Neuronal stem cell (in vitro differentiated cells): ENCODE measurements around the gene ATP5ME.
"Not testable (repeated sequence)": the region's sequence is repeated elsewhere in the genome, so short reads cannot be mapped to it uniquely, and the experiment has no call there.

Experiments used
- DNase-seq: peaks from one replicate; pipeline ENCODE4 v3.0.0-alpha.2; 2013; ENCODE audit warnings: low spot score
- H2AFZ ChIP-seq: one replicate; pipeline ENCODE4 v1.6.1; 2013; ENCODE audit warnings: mild to moderate bottlenecking, low read length, inconsistent platforms
- H2AK5ac ChIP-seq: 2 replicates; pipeline ENCODE4 v1.6.1; 2013; ENCODE audit warnings: low read depth, mild to moderate bottlenecking, inconsistent platforms, low read length, moderate library complexity, mixed read lengths
- H2BK120ac ChIP-seq: 2 replicates; pipeline ENCODE4 v1.6.1; 2013; ENCODE audit warnings: low read depth, mild to moderate bottlenecking, inconsistent platforms, low read length, moderate library complexity, mixed read lengths
- H2BK12ac ChIP-seq: one replicate; pipeline ENCODE4 v1.6.1; 2013; ENCODE audit warnings: low read length, inconsistent platforms
- H2BK15ac ChIP-seq: 2 replicates; pipeline ENCODE4 v1.6.1; 2013; ENCODE audit warnings: mild to moderate bottlenecking, low read length, inconsistent platforms, mixed read lengths
- H2BK5ac ChIP-seq: one replicate; pipeline ENCODE4 v1.6.1; 2013; ENCODE audit warnings: inconsistent platforms, mild to moderate bottlenecking, low read length, moderate library complexity
- H3K14ac ChIP-seq: one replicate; pipeline ENCODE4 v1.6.1; 2013; ENCODE audit warnings: low read length, inconsistent platforms
- H3K18ac ChIP-seq: 2 replicates; pipeline ENCODE4 v1.6.1; 2013; ENCODE audit warnings: low read length, inconsistent platforms
- H3K23ac ChIP-seq: 2 replicates; pipeline ENCODE4 v1.6.1; 2013; ENCODE audit warnings: low read depth, mild to moderate bottlenecking, mixed read lengths, low read length, inconsistent platforms; ENCODE audit not compliant: poor library complexity
- H3K27ac ChIP-seq: replicated peaks from 3 replicates; pipeline ENCODE4 v1.5.1; 2013; ENCODE audit warnings: low read length, inconsistent platforms
- H3K27me3 ChIP-seq, 3 experiments: 2 replicates each; pipeline ENCODE4 v1.6.1; 2013; ENCODE audit warnings: low read length in 3 of 3, mild to moderate bottlenecking in 2 of 3, inconsistent platforms in 1 of 3, low read depth in 1 of 3, mixed read lengths in 1 of 3, moderate library complexity in 1 of 3; ENCODE audit not compliant: control insufficient read depth in 3 of 3, insufficient read depth in 3 of 3
- H3K36me3 ChIP-seq, 2 donors: replicated peaks in 1 of 2; 2 replicates each; pipeline ENCODE4 v1.6.1; 2013; ENCODE audit warnings: low read length in 2 of 2; ENCODE audit not compliant: control insufficient read depth in 2 of 2, insufficient read depth in 2 of 2
- H3K4ac ChIP-seq: 2 replicates; pipeline ENCODE4 v1.6.1; 2013; ENCODE audit warnings: inconsistent platforms, mild to moderate bottlenecking, low read length, moderate library complexity
- H3K4me1 ChIP-seq, 2 donors: 1 replicate in 1 of 2; 2 replicates in 1 of 2; pipeline ENCODE4 v1.6.1; 2013; ENCODE audit warnings: low read length in 2 of 2, low read depth in 1 of 2; ENCODE audit not compliant: control insufficient read depth in 2 of 2, insufficient read depth in 1 of 2
- H3K4me2 ChIP-seq: one replicate; pipeline ENCODE4 v1.6.1; 2013; ENCODE audit warnings: mild to moderate bottlenecking, low read length, inconsistent platforms; ENCODE audit not compliant: insufficient read depth, poor library complexity, severe bottlenecking
- H3K4me3 ChIP-seq, 2 donors: 2 replicates each; pipeline ENCODE4 v1.5.1; 2013; ENCODE audit warnings: low read length in 2 of 2, mild to moderate bottlenecking in 2 of 2, inconsistent platforms in 1 of 2, moderate library complexity in 1 of 2
- H3K79me1 ChIP-seq: one replicate; pipeline ENCODE4 v1.6.1; 2013; ENCODE audit warnings: low read depth, mild to moderate bottlenecking, inconsistent platforms, low read length, moderate library complexity
- H3K9ac ChIP-seq: one replicate; pipeline ENCODE4 v1.6.1; 2013; ENCODE audit warnings: mild to moderate bottlenecking, low read depth, low read length, inconsistent platforms; ENCODE audit not compliant: poor library complexity
- H3K9me3 ChIP-seq, 2 donors: replicated peaks in 1 of 2; 2 replicates each; pipeline versions ENCODE3 to v1.6.1; 2013; ENCODE audit warnings: low read length in 2 of 2, mild to moderate bottlenecking in 2 of 2, inconsistent platforms in 1 of 2, low read depth in 1 of 2, mixed read lengths in 1 of 2, moderate library complexity in 1 of 2; ENCODE audit not compliant: control insufficient read depth in 2 of 2, insufficient read depth in 1 of 2
- H4K8ac ChIP-seq: one replicate; pipeline ENCODE4 v1.6.1; 2013; ENCODE audit warnings: low read depth, mild to moderate bottlenecking, inconsistent platforms, low read length, moderate library complexity
- H4K91ac ChIP-seq: one replicate; pipeline ENCODE4 v1.6.1; 2013; ENCODE audit warnings: low read length, low read depth, mild to moderate bottlenecking, inconsistent platforms; ENCODE audit not compliant: poor library complexity
- WGBS, 2 donors: extraction: QIAGEN DNeasy Blood & Tissue Kit; methylation state at CpG; one replicate each; pipeline ENCODE4 v1.1.7; 2013; ENCODE audit warnings: missing lambda C conversion rate in 2 of 2, mixed read lengths in 1 of 2; ENCODE audit not compliant: insufficient read length in 2 of 2, insufficient replicate concordance in 1 of 2; ENCODE audit errors: extremely low coverage in 2 of 2; 5-methylcytosine and 5-hydroxymethylcytosine counted together

Gene ATP5ME

DNA sequence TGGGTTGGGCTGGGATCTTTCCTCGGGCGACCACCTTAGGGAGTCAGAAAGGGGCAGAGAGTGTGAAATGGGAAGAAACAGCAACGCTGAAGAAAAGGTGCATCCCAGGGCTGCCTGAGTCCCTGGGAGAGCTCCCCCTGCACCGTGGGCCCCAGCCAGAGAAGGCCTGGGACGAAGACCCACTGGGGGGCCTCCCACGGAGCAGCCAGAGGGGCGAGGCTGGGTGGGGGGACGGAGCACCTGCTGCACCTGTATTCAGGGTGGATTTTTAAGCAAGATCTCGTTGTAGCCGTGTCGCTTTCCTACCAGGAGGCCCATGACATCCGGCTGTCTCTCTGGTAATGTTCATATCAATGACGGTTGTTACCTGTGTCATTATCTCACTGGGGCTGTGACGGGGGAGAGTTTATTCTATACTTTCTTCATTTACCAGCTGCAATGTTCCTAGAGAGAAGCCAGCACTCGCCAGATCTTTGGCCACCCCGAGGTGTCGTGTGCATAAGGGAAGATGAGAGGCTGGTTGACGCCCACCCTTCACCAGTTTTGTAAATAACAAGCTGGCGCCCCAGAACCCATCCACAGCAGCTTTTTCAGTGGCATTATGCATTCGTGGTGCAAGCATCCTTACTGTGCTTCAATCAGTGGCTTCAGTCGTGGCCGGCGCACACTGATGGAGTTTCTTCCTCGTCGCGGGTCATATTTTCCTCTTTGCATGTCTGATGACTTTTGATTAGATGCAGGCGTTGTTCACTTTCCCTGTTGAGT is 25.9 kb upstream of the ATP5ME start:
- WGBS, 2 donors = no CpG with 5 or more reads among the region's 27 CpGs
- no peaks in the 10 kb centered on the region for H3K79me1 ChIP-seq
- H3K9ac ChIP-seq = no peak overlapping the region
- no peak overlapping the region for H2AK5ac ChIP-seq
- no peak overlapping the region for H2BK15ac ChIP-seq
- H2AFZ ChIP-seq = peak overlapping the region; percentile 11
- no peak overlapping the region for H3K4ac ChIP-seq
- H3K4me2 ChIP-seq = no peak overlapping the region
- no peak overlapping the region for H2BK12ac ChIP-seq
- peak overlapping the region; percentile 75 for H2BK5ac ChIP-seq
- no peak overlapping the region for H3K23ac ChIP-seq
- DNase-seq = no peak
- no peak overlapping the region for H4K8ac ChIP-seq
- H4K91ac ChIP-seq = no peak overlapping the region
- H3K27ac ChIP-seq = no peak overlapping the region
- peaks cover 0 to 6% of the 10 kb centered on the region in 2 donors for H3K4me1 ChIP-seq
- no peaks in the 10 kb centered on the region for H3K27me3 ChIP-seq
- H2BK120ac ChIP-seq = no peak overlapping the region
- H3K14ac ChIP-seq = no peak overlapping the region
- H3K9me3 ChIP-seq = peaks cover 0 to 2% of the 10 kb centered on the region in 2 donors
- H3K18ac ChIP-seq = no peak overlapping the region
- H3K4me3 ChIP-seq = no peak overlapping the region
- no peaks in the 10 kb centered on the region for H3K36me3 ChIP-seq

DNA sequence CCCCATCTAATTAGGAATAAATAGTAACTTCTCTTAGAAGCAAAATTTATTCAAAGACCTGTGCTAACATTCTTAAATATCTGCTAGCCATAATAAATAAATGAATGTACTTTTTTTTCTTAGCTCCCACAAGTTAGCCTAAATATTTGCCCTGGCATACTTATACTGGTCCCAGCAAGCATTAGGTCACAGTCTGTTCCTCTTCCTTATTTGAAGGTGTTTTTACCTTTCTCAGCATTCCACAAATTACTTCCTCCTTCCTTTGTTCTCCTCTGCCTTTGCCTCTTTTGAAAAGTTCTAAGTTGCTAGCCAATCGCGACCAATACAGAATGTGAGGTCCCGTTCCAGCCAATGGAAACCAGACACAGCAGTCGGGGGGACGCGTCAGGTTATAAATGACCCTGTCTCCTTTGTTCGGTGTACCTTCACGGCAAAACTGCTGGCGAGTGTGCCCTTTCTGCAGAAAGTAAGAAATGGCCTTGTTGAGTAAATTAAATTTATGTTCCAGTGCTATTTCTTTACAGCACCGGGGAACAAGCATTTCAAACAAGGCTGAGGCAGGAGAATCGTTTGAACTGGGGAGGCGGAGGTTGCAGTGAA is 20.4 kb upstream of the ATP5ME start:
- H3K79me1 ChIP-seq, H3K4me1 ChIP-seq, H3K36me3 ChIP-seq, H3K18ac ChIP-seq, H2BK120ac ChIP-seq, H3K4me3 ChIP-seq, H2AFZ ChIP-seq, H3K23ac ChIP-seq, H3K4me2 ChIP-seq, H2AK5ac ChIP-seq, H2BK15ac ChIP-seq, H3K9me3 ChIP-seq, H2BK12ac ChIP-seq, H2BK5ac ChIP-seq, H4K8ac ChIP-seq, H3K9ac ChIP-seq, H3K14ac ChIP-seq, H4K91ac ChIP-seq, DNase-seq, H3K27me3 ChIP-seq, H3K27ac ChIP-seq, H3K4ac ChIP-seq: not testable (repeated sequence)
- no CpG with 5 or more reads among the region's 12 CpGs for WGBS, 2 donors

DNA sequence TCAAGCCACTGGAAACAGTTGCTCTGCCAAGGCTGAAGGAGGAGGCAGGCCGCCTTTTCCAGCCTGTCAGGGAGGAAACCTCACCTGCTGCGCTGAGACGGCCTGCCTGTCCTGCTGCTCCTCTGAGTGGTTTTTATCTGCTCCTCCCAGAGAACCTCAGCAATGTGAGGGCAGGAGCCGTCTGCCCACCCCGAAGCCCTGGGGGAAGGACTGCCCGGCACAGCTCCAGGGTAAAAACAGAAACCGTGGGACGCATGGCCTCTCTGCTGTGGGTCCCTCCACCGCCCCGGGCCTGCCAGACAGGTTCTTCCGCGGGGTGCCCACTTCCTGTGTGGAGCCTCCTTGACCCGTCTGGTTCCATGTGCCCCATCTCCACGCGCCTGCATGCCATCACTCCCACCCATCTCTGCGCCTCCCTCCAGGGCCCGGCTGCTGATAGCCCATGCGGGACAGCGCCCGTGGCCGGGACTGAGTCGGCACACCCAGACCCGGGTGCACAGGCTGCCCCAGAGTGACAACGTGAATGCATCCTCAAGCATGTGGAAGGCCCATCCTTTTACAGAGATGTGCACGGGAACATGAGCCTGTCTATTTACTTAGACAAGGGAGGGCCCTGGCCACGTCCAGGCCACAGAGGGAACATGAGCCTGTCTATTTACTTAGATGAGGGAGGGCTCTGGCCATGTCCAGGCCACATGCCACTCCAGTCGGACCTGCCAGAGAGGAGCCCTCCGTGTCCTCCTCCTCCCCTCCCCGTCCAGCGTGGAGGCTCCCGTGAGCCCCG is 18.9 kb upstream of the ATP5ME start:
- H3K18ac ChIP-seq = peak overlapping the region; percentile 64
- no peak overlapping the region for H2BK120ac ChIP-seq
- no peaks in the 10 kb centered on the region for H3K36me3 ChIP-seq
- peak overlapping the region; percentile 71 for H3K14ac ChIP-seq
- no peak overlapping the region for H3K4me3 ChIP-seq
- no peak overlapping the region for H2BK5ac ChIP-seq
- H2BK15ac ChIP-seq = peak overlapping the region; percentile 39
- H3K4ac ChIP-seq = no peak overlapping the region
- H4K91ac ChIP-seq = no peak overlapping the region
- DNase-seq = no peak
- H3K79me1 ChIP-seq = peaks cover 2% of the 10 kb centered on the region
- H3K9me3 ChIP-seq = no peaks in the 10 kb centered on the region
- H2BK12ac ChIP-seq = peak overlapping the region; percentile 6
- no peak overlapping the region for H3K27ac ChIP-seq
- no CpG with 5 or more reads among the region's 32 CpGs for WGBS, 2 donors
- H2AK5ac ChIP-seq = no peak overlapping the region
- peaks cover 0 to 7% (median 3%) of the 10 kb centered on the region in 3 experiments for H3K27me3 ChIP-seq
- no peak overlapping the region for H3K4me2 ChIP-seq
- peak overlapping the region; percentile 49 for H2AFZ ChIP-seq
- peak overlapping the region; percentile 79 for H3K9ac ChIP-seq
- peaks cover 0 to 5% of the 10 kb centered on the region in 2 donors for H3K4me1 ChIP-seq
- peak overlapping the region; percentile 89 for H3K23ac ChIP-seq
- no peak overlapping the region for H4K8ac ChIP-seq

DNA sequence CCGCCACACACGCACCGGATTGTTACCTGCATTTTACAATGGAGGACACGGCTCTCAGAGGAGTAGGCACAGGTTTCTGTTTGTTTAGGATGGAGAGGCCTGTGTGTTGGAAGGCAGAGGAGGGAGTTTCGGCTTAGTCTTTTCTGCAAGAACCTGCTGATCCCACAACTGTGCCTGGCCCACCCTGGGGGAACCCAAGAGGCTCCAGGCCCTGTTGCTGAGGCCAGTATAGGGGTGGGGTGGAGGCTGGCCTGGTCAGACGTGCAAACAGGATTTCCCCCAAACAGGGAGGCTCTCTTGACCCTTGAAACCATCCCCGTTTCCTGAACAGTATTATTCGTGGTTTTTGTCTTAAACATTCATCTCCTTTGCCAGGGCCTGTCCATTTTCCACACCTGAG is 15.6 kb upstream of the ATP5ME start:
- DNase-seq = no peak
- H3K23ac ChIP-seq = no peak overlapping the region
- no peaks in the 10 kb centered on the region for H3K9me3 ChIP-seq
- H2BK120ac ChIP-seq = no peak overlapping the region
- H2BK12ac ChIP-seq = no peak overlapping the region
- WGBS, 2 donors = no CpG with 5 or more reads among the region's 8 CpGs
- no peak overlapping the region for H2AK5ac ChIP-seq
- peak overlapping the region; percentile 71 for H3K4me2 ChIP-seq
- no peak overlapping the region for H3K4me3 ChIP-seq
- peak overlapping the region; percentile 8 for H4K8ac ChIP-seq
- H3K4ac ChIP-seq = no peak overlapping the region
- peaks cover 7% of the 10 kb centered on the region for H3K79me1 ChIP-seq
- H2BK5ac ChIP-seq = no peak overlapping the region
- H3K36me3 ChIP-seq = no peaks in the 10 kb centered on the region
- H3K18ac ChIP-seq = peak overlapping the region; percentile 89
- H2AFZ ChIP-seq = peak overlapping the region; percentile 76
- no peak overlapping the region for H3K27ac ChIP-seq
- no peak overlapping the region for H4K91ac ChIP-seq
- H3K14ac ChIP-seq = no peak overlapping the region
- no peak overlapping the region for H3K9ac ChIP-seq
- H2BK15ac ChIP-seq = peak overlapping the region; percentile 53
- peaks cover 0 to 5% of the 10 kb centered on the region in 2 donors for H3K4me1 ChIP-seq
- H3K27me3 ChIP-seq = peaks cover 0 to 7% (median 3%) of the 10 kb centered on the region in 3 experiments
